ENCODE data around the gene MT1H.
"Not testable (repeated sequence)": the region's sequence is repeated elsewhere in the genome, so short reads cannot be mapped to it uniquely, and the experiment has no call there.

MT1H gene

GRCh38 chr16:56669005-56669839 lies at the start of gene MT1H:
Gene MT1H (plus strand): TSS chr16:56669814. CDS start chr16:56669885, 71 bp downstream.
- DNase-seq = no peak

GRCh38 chr16:56620339-56620897 lies 49.2 kb upstream of the MT1H start:
- DNase-seq = no peak

- not testable (repeated sequence) for DNase-seq
These were observed 47.8 kb upstream of the MT1H start for GRCh38 chr16:56621665-56622445.

GRCh38 chr16:56623184-56623583 lies 46.4 kb upstream of the MT1H start:
- not testable (repeated sequence) for DNase-seq

- DNase-seq = no peak
These were observed 46.0 kb upstream of the MT1H start for GRCh38 chr16:56623637-56624036.

GRCh38 chr16:56625140-56625942 lies 44.3 kb upstream of the MT1H start, which contains the start of gene MT1E:
Gene MT1E (plus strand): TSS chr16:56625781. CDS start chr16:56625852, 71 bp downstream.
- peak; percentile 71 for DNase-seq

GRCh38 chr16:56625943-56626654 lies 43.5 kb upstream of the MT1H start:
- no peak for DNase-seq

- DNase-seq = no peak
These were observed 42.9 kb upstream of the MT1H start for GRCh38 chr16:56626685-56627084.

- no peak for DNase-seq
These were observed 40.9 kb upstream of the MT1H start for GRCh38 chr16:56628486-56629350.

GRCh38 chr16:56629531-56629930 lies 40.1 kb upstream of the MT1H start:
- no peak for DNase-seq

GRCh38 chr16:56630134-56630533 lies 39.5 kb upstream of the MT1H start:
- DNase-seq = no peak

GRCh38 chr16:56631197-56631596 lies 38.4 kb upstream of the MT1H start:
- DNase-seq = no peak

GRCh38 chr16:56631832-56632155 lies 37.8 kb upstream of the MT1H start:
- no peak for DNase-seq

GRCh38 chr16:56632156-56632847 lies 37.3 kb upstream of the MT1H start, which contains the start of gene MT1M:
Gene MT1M (plus strand): TSS chr16:56632659. CDS start chr16:56632732, 73 bp downstream.
- no peak for DNase-seq

GRCh38 chr16:56632848-56633365 lies 36.7 kb upstream of the MT1H start:
- no peak for DNase-seq

- no peak for DNase-seq
These were observed 36.1 kb upstream of the MT1H start for GRCh38 chr16:56633535-56633934.

GRCh38 chr16:56634715-56635440 lies 34.7 kb upstream of the MT1H start:
- no peak for DNase-seq

- DNase-seq = no peak
These were observed 34.1 kb upstream of the MT1H start for GRCh38 chr16:56635441-56635967.

All from stimulated activated CD4-positive, alpha-beta T cell treated with anti-CD3 and anti-CD28 coated beads, Interleukin-4, amount 100 ng/mL, for 24 hours (primary cell).